Measurements from ENCODE around the gene ESD.

DNA sequence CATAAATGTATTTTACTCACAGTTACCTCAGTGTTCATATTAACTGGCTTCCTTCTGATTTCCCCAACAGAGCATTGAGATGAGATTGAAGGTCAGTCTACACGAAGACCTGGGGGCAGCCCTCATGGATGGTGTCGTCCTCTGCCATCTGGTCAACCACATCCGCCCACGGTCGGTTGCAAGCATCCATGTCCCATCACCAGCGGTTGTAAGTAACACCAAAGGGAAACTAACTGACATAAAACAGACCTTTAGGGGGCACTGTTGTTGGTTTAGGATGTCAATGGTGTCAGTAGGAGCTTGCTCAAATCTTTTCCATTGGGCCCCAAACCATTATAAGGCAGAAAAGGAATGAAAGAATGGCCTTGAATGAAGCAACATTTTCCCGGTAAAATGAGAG lies 68.2 kb downstream of the ESD start:
- TF ChIP-seq, protein P1, sequence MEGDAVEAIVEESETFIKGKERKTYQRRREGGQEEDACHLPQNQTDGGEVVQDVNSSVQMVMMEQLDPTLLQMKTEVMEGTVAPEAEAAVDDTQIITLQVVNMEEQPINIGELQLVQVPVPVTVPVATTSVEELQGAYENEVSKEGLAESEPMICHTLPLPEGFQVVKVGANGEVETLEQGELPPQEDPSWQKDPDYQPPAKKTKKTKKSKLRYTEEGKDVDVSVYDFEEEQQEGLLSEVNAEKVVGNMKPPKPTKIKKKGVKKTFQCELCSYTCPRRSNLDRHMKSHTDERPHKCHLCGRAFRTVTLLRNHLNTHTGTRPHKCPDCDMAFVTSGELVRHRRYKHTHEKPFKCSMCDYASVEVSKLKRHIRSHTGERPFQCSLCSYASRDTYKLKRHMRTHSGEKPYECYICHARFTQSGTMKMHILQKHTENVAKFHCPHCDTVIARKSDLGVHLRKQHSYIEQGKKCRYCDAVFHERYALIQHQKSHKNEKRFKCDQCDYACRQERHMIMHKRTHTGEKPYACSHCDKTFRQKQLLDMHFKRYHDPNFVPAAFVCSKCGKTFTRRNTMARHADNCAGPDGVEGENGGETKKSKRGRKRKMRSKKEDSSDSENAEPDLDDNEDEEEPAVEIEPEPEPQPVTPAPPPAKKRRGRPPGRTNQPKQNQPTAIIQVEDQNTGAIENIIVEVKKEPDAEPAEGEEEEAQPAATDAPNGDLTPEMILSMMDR (IDR thresholded peaks at IDR 0.05), result no peak
- no peak for TF ChIP-seq POLR2A (IDR thresholded peaks at IDR 0.05)

All from adrenal gland (tissue), 5 donors.